Measurements from ENCODE around the gene HLA-B.
"Not testable (repeated sequence)": the region's sequence is repeated elsewhere in the genome, so short reads cannot be mapped to it uniquely, and the experiment has no call there.

HLA-B gene

GRCh38 chr6:31381666-31382065 is 24.7 kb upstream of the HLA-B start:
- no peak for DNase-seq

GRCh38 chr6:31379850-31380249 is 22.9 kb upstream of the HLA-B start:
- no peak for DNase-seq

DNA sequence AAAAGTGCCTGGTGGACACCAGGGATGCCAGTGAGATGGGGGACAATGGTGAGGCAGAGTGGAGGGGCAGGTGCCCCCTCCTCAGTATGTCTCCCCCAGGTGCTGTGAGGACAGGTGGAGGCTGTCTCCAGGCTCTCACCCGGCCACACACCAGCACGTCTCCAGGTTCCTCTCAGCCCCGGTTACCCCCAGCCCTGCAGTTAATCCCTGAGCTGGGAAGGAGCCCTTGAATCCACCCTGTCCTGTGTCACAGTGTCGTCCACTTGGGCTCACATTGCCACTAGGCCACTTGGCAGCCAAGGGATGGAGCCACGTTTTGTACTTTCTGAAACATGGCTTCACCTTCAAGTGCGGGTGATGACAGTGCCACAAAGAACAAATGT is 21.7 kb upstream of the HLA-B start:
- DNase-seq, result no peak

- DNase-seq, result no peak
Measured at GRCh38 chr6:31378062-31378720, 21.2 kb upstream of the HLA-B start.

GRCh38 chr6:31377029-31377428 is 20.1 kb upstream of the HLA-B start:
- DNase-seq, result no peak

GRCh38 chr6:31375699-31376098 is 18.7 kb upstream of the HLA-B start:
- no peak for DNase-seq

GRCh38 chr6:31374118-31374517 is 17.1 kb upstream of the HLA-B start:
- not testable (repeated sequence) for DNase-seq

GRCh38 chr6:31368461-31368860 is 11.5 kb upstream of the HLA-B start:
- DNase-seq, result no peak

GRCh38 chr6:31366693-31367470 is 9.9 kb upstream of the HLA-B start:
- peak; percentile 92 for DNase-seq

DNA sequence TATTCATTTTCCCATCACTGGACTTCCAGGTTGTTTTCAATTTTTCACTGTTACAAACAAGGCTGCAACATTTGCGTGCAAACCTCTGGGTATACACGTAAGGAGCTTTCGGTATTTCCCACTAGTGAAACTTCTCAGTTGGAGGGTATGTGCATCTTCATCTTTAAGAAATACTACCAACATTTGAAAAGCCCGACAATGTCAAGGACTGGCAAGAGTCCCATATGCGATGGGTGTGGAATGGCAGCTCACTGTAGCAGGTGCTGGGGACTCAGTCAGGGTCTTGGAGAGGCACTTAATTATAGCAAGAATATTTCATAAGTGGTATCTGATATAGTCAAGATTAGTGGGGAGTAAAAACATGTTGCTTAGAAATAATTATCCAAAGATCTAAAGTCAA is 8.9 kb upstream of the HLA-B start:
- DNase-seq, result no peak

GRCh38 chr6:31363811-31364210 is 6.8 kb upstream of the HLA-B start:
- no peak for DNase-seq

DNA sequence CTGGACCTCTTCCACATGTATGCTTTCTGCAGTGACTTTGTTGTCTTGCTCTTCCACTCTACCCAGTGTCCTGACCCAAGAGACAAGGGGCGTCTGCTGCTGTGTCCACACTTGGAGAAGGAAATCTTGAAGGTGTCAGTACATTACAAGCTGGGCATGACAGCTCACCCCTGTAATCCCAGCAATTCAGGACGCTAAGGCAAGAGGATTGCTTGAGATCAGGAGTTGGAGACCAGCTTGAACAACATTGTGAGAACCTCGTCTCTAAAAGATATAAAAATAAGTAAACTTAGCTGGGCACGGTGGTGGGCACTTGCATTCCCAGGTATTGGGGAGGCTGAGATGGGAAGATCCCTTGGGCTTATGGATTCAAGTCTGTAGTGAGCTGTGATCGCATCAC is 5.8 kb upstream of the HLA-B start:
- DNase-seq, result no peak

GRCh38 chr6:31359581-31359980 is 2.6 kb upstream of the HLA-B start:
- DNase-seq, result no peak

GRCh38 chr6:31358302-31358701 is 1.3 kb upstream of the HLA-B start:
- DNase-seq, result no peak

- DNase-seq, result no peak
Measured at GRCh38 chr6:31357886-31358285, 907 bp upstream of the HLA-B start.

- DNase-seq, result no peak
Measured at GRCh38 chr6:31356216-31356945, 598 bp downstream of the HLA-B start.

GRCh38 chr6:31355583-31355948 is 1.4 kb downstream of the HLA-B start:
- DNase-seq, result no peak

DNA sequence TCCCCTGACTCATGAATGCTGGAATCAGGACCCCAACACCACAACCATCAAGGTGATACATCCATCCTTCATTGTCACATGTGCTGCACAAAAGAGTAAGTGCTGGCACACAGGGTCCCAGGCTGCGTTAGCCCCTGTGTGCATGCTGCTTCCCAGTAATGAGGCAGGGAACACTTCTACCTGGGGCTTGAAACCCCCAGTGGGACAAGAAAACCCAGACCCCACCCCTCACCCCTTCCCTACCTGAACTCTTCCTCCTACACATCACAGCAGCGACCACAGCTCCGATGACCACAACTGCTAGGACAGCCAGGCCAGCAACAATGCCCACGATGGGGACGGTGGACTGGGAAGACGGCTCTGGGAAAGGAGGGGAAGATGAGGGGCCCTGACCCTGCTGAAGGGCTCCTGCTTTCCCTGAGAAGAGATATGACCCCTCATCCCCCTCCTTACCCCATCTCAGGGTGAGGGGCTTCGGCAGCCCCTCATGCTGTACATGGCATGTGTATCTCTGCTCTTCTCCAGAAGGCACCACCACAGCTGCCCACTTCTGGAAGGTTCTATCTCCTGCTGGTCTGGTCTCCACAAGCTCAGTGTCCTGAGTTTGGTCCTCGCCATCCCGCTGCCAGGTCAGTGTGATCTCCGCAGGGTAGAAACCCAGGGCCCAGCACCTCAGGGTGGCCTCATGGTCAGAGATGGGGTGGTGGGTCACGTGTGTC is 2.0 kb downstream of the HLA-B start:
- no peak for DNase-seq

- no peak for DNase-seq
Measured at GRCh38 chr6:31354158-31354863, 2.7 kb downstream of the HLA-B start.

DNA sequence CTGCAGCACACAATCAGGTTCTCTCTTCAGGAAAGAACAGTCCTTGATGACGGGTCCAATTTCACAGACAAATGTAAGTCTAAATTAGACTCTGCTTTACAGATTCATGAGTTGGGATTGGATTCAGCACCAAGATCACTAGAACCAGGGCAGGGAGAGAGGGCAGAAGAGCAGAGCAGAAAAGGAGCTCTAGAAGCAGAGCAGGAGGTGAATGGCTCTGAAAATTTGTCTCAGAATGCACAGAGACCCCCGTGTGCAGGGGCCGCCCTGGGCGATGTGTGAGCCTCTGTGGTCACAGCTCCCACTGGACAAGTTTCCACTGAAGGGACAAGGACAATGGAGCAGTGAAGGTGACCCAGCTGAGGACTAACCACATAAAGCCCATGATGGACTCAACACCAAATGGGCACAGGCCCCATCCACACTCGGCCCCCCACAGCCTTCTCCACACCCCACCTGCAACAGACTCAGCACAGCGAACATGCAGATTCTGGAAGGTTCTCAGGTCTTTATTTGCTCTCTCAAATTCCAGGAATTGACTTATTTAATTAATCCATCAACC is 3.5 kb downstream of the HLA-B start:
- DNase-seq, result no peak

DNA sequence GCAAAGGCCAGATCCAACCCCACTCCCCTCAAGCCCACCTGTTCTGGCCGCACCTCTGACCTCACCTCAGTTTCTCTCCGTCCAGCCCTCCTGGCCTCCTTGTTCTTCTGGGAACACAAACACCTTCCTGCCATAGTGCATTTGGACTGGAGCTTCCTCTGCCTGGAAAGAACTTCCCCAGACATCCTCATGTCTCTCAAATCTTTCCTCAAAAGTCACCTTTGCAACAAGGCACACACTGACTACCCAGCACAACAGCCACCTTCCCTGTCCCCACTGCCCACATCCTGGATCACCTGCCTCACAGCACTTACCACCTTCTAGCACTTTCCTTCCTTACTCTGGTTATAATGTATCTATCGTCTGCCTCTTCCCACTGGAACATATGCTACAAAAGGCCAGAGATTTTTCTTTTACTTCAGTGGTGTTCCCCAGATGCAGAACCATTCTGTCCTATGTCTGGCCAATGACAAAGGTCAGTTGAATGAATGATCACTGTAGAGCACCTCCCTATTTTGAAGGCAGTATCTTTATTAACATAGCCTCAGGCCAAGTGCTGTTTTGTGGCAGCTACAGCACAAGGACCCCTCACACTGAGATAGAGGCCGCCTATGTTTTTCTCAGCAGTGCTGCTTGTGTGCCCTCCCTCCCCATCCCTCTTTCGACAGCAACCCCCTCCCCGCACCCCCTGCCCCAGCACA is 4.1 kb downstream of the HLA-B start:
- DNase-seq, result no peak

DNA sequence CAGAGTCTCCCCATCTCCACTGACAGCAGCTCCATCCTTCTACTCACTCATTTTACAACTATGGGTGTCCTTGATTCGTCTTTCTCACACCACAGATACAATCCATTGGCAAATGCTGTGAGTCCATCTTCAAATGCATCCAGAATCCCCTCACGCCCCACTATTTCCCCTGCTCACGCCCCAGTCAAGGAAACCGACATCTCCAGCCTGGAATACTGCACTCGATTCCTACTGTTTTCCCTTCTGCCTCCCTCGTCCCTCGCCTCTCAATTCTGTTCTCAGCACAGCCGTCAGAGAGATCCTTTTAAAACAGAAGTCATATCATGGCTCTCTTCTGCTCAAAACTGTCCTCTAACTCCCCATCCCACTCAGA is 4.7 kb downstream of the HLA-B start:
- no peak for DNase-seq
